Suprapubic skin (tissue), 4 donors: Measurements from ENCODE around the gene OGA. TPM values are rescaled to one million over a fixed set of nuclear protein-coding genes. Genes with fewer than 3 reads are reported as not detected.

Source experiments
- DNase-seq, 2 donors: peaks; one replicate each; pipeline ENCODE4 v3.0.0-alpha.2; 2019; ENCODE audit warnings: low spot score in 2 of 2
- H3K27ac ChIP-seq: fragments of 200-600 bp; sonication (generic); one replicate; pipeline ENCODE4 v1.5.1; 2019
- H3K27me3 ChIP-seq: fragments of 200-600 bp; sonication (generic); one replicate; pipeline ENCODE4 v1.5.1; 2019
- H3K36me3 ChIP-seq: fragments of 200-600 bp; sonication (generic); one replicate; pipeline ENCODE4 v1.5.1; 2019
- H3K4me1 ChIP-seq: fragments of 200-600 bp; sonication (generic); one replicate; pipeline ENCODE4 v1.5.1; 2019
- H3K4me3 ChIP-seq: fragments of 200-600 bp; sonication (generic); one replicate; pipeline ENCODE4 v1.5.1; 2019; ENCODE audit warnings: mild to moderate bottlenecking
- H3K9me3 ChIP-seq: fragments of 200-600 bp; sonication (generic); one replicate; pipeline ENCODE4 v1.5.1; 2019
- EP300 ChIP-seq: sonication (generic); formaldehyde crosslinking; IDR thresholded peaks from one replicate; pipeline ENCODE4 v1.6.1; 2017; ENCODE audit warnings: antibody characterized with exemption
- POLR2A ChIP-seq, 2 donors: fragments of 450-650 bp; IDR thresholded peaks; one replicate each; pipeline ENCODE4 v1.6.1; 2017; ENCODE audit warnings: antibody characterized with exemption in 2 of 2, mild to moderate bottlenecking in 2 of 2, moderate library complexity in 2 of 2
- POLR2AphosphoS5 ChIP-seq, 3 donors: sonication (generic); formaldehyde crosslinking; IDR thresholded peaks; one replicate each; pipeline ENCODE4 v1.6.1; 2017; ENCODE audit warnings: antibody characterized with exemption in 3 of 3
- WGBS: methylation state at CpG from one replicate; pipeline ENCODE4 v1.1.5; 2018; 5-methylcytosine and 5-hydroxymethylcytosine counted together
- total RNA-seq, 4 donors: library from RNA; depleted of rRNA; stranded (reverse); fragments of >200 nt; gene quantifications; one replicate each; pipeline ENCODE4 v1.1.0, GENCODE V29; 2016
- TF ChIP-seq, protein P1 (sequence below), 2 donors: fragments of 200-600 bp in 1 of 2; fragments of 450-650 bp in 1 of 2; sonication (generic) in 1 of 2; IDR thresholded peaks; one replicate each; pipeline ENCODE4 v1.5.1; 2016 to 2019; ENCODE audit warnings: antibody characterized with exemption in 2 of 2, mild to moderate bottlenecking in 1 of 2, moderate library complexity in 1 of 2

OGA gene
- total RNA-seq, 4 donors from 2014 or later: 90.2 to 423 (median 131) TPM

DNA sequence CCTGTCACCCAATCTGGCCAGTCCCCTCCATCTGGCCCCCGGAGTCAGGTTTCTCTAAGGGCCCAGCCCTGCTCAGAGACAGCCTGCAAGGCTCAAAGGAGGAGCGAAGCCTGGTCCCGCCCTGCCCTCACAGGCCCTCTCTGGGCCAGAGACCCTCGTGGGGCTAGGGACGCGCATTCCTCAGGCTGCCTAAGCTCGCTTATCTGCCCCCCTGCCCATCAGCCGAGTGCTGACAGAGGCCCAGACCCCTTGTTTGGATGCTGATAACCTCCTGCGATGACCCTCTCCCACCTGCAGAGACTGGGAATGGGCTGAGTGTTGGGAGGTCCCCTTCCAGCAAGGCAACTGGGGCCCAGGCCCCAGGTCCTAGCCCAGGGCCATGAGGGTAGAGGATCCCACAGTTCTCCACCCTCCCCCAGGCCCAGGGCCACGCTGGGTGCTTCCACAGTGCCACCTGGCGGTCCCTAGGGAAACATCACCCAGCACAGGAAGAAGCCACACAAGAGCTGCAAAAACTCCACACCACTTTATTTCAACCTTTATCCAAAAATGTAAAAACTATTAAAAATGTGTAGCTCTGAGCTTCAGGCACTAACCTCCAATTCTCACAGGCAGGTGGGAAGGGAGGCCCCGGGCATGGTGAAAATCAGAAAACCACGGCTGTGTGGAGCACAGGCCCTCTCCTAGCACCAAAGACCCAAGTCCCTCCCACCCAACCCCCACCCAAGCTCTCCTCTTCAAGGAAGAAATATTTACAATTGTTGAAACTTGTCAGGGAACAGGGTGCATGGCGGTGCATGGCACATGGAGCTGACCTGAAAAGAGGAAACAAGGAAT, 37.2 kb downstream of the OGA start:
- Histone ChIP-seq H3K27ac (no peak overlapping the region), H3K4me1 (peaks cover 68% of the 10 kb centered on the region), H3K4me3 (no peak overlapping the region), H3K36me3 (peaks cover 8% of the 10 kb centered on the region), H3K27me3 (peaks cover 38% of the 10 kb centered on the region), H3K9me3 (no peaks in the 10 kb centered on the region)
- DNase-seq: peak; percentile 65 to 83
- TF ChIP-seq POLR2AphosphoS5 (IDR thresholded peaks at IDR 0.05): no peak
- TF ChIP-seq, protein P1, sequence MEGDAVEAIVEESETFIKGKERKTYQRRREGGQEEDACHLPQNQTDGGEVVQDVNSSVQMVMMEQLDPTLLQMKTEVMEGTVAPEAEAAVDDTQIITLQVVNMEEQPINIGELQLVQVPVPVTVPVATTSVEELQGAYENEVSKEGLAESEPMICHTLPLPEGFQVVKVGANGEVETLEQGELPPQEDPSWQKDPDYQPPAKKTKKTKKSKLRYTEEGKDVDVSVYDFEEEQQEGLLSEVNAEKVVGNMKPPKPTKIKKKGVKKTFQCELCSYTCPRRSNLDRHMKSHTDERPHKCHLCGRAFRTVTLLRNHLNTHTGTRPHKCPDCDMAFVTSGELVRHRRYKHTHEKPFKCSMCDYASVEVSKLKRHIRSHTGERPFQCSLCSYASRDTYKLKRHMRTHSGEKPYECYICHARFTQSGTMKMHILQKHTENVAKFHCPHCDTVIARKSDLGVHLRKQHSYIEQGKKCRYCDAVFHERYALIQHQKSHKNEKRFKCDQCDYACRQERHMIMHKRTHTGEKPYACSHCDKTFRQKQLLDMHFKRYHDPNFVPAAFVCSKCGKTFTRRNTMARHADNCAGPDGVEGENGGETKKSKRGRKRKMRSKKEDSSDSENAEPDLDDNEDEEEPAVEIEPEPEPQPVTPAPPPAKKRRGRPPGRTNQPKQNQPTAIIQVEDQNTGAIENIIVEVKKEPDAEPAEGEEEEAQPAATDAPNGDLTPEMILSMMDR (IDR thresholded peaks at IDR 0.05): peak; percentile 57 to 84
- WGBS: 49% methylated on average over 12 of the region's 14 CpGs

DNA sequence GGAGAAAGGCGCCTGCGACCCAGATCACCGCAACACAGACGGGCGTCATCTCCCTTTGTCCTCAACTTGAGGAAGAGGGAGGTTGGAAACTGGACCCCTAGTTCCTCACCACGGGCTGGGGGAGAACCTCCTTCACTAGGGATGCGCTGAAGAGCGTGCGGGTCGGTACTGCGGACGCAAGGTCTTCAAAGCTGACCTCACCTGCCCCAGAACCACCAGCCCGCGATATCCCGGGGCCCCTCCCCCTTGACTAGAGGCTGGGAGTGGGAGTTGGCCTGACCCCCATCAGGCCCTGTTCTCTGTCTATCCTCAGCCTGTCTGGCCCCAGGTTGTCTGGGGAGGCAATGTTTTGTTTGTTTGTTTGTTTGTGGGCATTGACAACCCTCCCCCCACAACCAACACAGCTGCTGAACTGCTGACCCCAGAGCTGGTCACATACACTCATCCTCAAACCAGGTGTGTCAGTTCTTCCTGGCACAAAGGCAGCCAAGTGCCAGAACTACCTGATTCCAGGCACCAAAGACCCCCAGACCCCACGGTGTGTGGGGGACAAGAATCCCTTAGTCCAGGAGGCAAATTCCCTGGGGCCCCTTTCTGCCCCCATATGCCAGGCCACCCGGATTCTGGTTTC, 37.9 kb downstream of the OGA start:
- peaks cover under 1% of the 10 kb centered on the region for H3K36me3 ChIP-seq
- peak; percentile 58 to 72 for DNase-seq

DNA sequence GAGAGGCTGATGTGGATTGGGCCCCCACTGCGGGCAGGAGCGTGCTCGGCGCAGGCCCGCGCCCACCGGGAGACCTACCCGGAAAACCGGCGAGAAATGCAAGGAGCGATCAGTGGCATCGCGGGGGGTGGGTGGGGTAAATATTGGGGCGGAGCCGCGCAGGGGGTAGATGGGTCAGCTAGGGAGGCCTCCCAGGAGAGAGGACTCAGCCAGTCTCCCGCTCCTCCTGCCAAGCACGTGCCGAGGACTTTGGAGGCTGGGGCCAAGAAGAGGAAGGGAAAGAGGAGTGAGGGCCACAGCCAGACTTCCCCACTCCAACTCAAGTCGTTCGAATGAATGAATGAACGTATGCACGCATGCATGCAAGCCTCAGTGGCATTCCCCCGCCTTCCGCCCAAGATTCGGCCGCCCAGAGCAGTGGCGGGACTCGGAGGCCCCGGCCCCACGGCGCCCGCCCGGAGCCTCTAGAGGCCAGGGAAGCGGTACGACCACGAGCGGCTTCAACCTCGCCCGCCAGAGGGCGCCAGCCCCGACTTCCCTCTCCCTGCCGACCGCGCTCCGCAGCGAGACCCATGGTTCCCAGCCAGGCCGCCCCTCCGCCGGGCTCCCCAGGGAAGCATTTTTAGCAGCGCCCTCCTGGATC, 38.6 kb downstream of the OGA start:
- peak overlapping the region; percentile 50 for H3K4me3 ChIP-seq
- H3K9me3 ChIP-seq: no peaks in the 10 kb centered on the region
- peaks cover 52% of the 10 kb centered on the region for H3K27me3 ChIP-seq
- under 1% methylated on average over 22 of the region's 51 CpGs for WGBS
- H3K27ac ChIP-seq: no peak overlapping the region
- TF ChIP-seq, protein P1 (IDR thresholded peaks at IDR 0.05): peak; percentile 60 to 91
- TF ChIP-seq POLR2A (IDR thresholded peaks at IDR 0.05): no peak
- TF ChIP-seq POLR2AphosphoS5 (IDR thresholded peaks at IDR 0.05): no peak
- no peak for TF ChIP-seq EP300
- peaks cover 81% of the 10 kb centered on the region for H3K4me1 ChIP-seq
- peak; percentile 79 to 91 for DNase-seq
- H3K36me3 ChIP-seq: no peaks in the 10 kb centered on the region

More for the DNA sequence above, 37.9 kb downstream of the OGA start:
- TF ChIP-seq, protein P1 (IDR thresholded peaks at IDR 0.05): no peak
- TF ChIP-seq POLR2A (IDR thresholded peaks at IDR 0.05) (no peak), EP300 (no peak), POLR2AphosphoS5 (IDR thresholded peaks at IDR 0.05) (no peak)
- peaks cover 46% of the 10 kb centered on the region for H3K27me3 ChIP-seq
- H3K4me3 ChIP-seq: peak overlapping the region; percentile 50
- H3K4me1 ChIP-seq: peaks cover 76% of the 10 kb centered on the region
- no peaks in the 10 kb centered on the region for H3K9me3 ChIP-seq
- WGBS: 16% methylated on average over 16 of the region's 17 CpGs
- H3K27ac ChIP-seq: no peak overlapping the region

DNA sequence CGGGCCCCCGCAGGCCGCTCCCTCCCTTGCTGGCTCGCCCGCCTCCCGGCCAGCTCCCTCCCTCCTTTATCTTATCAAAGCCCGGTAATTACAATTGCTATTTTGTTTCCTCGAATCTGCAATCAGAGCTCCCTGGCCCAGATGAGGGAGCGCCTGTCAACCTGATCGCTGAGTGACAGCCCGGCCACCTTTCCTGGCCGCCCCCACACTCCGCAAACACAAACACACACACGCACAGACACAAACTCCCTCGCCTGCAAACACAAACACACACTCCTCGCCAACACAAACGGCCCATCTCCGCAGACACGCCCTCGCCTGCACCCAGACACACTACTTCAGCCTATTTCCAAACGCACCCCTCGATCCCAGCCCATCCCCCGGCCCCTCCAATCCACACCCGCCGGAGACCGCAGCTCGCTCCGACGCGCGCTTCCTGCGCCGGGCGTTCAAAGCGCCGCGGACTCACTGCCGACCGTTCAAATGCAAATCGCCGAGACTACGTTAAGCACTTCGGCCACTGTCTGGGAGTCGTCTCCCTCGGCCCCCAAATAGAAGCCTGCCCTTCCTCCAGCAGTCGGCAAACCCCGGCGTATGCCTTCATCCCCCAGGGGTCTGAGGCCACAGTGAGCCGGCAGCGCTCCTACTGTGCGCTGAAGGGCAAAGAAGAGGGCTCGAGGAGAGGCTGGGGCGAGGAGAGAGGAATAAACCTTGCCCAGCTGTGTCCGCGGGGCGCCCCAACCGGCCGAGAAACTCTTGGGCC, 39.3 kb downstream of the OGA start:
- 15% methylated on average over 49 of the region's 58 CpGs for WGBS
- H3K27ac ChIP-seq: no peak overlapping the region
- peak; percentile 60 to 72 for DNase-seq

More for the DNA sequence above, 39.3 kb downstream of the OGA start:
- Histone ChIP-seq H3K36me3 (no peaks in the 10 kb centered on the region), H3K4me3 (peak overlapping the region; percentile 50), H3K4me1 (peaks cover 78% of the 10 kb centered on the region), H3K27me3 (peaks cover 59% of the 10 kb centered on the region), H3K9me3 (no peaks in the 10 kb centered on the region)
- TF ChIP-seq EP300 (no peak), POLR2A (IDR thresholded peaks at IDR 0.05) (no peak), POLR2AphosphoS5 (IDR thresholded peaks at IDR 0.05) (no peak)
- TF ChIP-seq, protein P1 (IDR thresholded peaks at IDR 0.05): no peak
